ENCODE measurements around the gene KIF1A. TPM values are rescaled to one million over a fixed set of nuclear protein-coding genes. Genes with fewer than 3 reads are reported as not detected.

Gene KIF1A
- polyA plus RNA-seq, 1 experiment = not detected

- no peak for TF ChIP-seq CTCF (IDR thresholded peaks at IDR 0.05; ENCODE audit: low read depth, low read length)
- Histone ChIP-seq H3K4me3 (ENCODE audit: low read depth, low read length) (no peak overlapping the region), H3K27me3 (ENCODE audit: control insufficient read depth, insufficient read depth, low read length) (peaks cover 32% of the 10 kb centered on the region), H3K27ac (ENCODE audit: low read depth, low read length) (no peak overlapping the region), H3K9me3 (ENCODE audit: control insufficient read depth, insufficient read depth, low read length) (no peaks in the 10 kb centered on the region)
- ChIA-PET POLR2A (no interaction called here), CTCF (interaction anchor here (0.7 to 1.1 kb wide), 2 partner anchors 142 to 646 kb away, joined by 3 to 4 read pairs; no protein-coding TSS in a partner anchor)
- DNase-seq (ENCODE audit: low read depth, low spot score) = no peak
These were observed 112.8 kb downstream of the KIF1A start for GRCh38 chr2:240707043-240707756.

- no peak for TF ChIP-seq CTCF (IDR thresholded peaks at IDR 0.05; ENCODE audit: low read depth, low read length)
- peaks cover 30% of the 10 kb centered on the region for H3K27me3 ChIP-seq (ENCODE audit: control insufficient read depth, insufficient read depth, low read length)
- POLR2A ChIA-PET = no interaction called here
- H3K4me3 ChIP-seq (ENCODE audit: low read depth, low read length) = no peak overlapping the region
- no peak for DNase-seq (ENCODE audit: low read depth, low spot score)
- CTCF ChIA-PET = no interaction called here
- no peaks in the 10 kb centered on the region; the same call in 1 of the 2 replicates for H3K9me3 ChIP-seq (ENCODE audit: control insufficient read depth, insufficient read depth, low read length)
- H3K27ac ChIP-seq (ENCODE audit: low read depth, low read length) = no peak overlapping the region
These were observed 114.7 kb downstream of the KIF1A start for GRCh38 chr2:240705204-240705791.

GRCh38 chr2:240704651-240705050, 115.4 kb downstream of the KIF1A start:
- Histone ChIP-seq H3K27ac (ENCODE audit: low read depth, low read length) (no peak overlapping the region), H3K27me3 (ENCODE audit: control insufficient read depth, insufficient read depth, low read length) (peaks cover 30% of the 10 kb centered on the region), H3K4me3 (ENCODE audit: low read depth, low read length) (no peak overlapping the region), H3K9me3 (ENCODE audit: control insufficient read depth, insufficient read depth, low read length) (no peaks in the 10 kb centered on the region; the same call in 1 of the 2 replicates)
- CTCF ChIA-PET = no interaction called here
- DNase-seq (ENCODE audit: low read depth, low spot score) = no peak
- POLR2A ChIA-PET = no interaction called here
- no peak for TF ChIP-seq CTCF (IDR thresholded peaks at IDR 0.05; ENCODE audit: low read depth, low read length)

GRCh38 chr2:240703417-240704341, 116.3 kb downstream of the KIF1A start:
- Histone ChIP-seq H3K4me3 (ENCODE audit: low read depth, low read length) (no peak overlapping the region), H3K27ac (ENCODE audit: low read depth, low read length) (no peak overlapping the region), H3K27me3 (ENCODE audit: control insufficient read depth, insufficient read depth, low read length) (peaks cover 30% of the 10 kb centered on the region), H3K9me3 (ENCODE audit: control insufficient read depth, insufficient read depth, low read length) (no peaks in the 10 kb centered on the region; the same call in 1 of the 2 replicates)
- CTCF ChIA-PET = no interaction called here
- POLR2A ChIA-PET = no interaction called here
- no peak for DNase-seq (ENCODE audit: low read depth, low spot score)
- no peak for TF ChIP-seq CTCF (IDR thresholded peaks at IDR 0.05; ENCODE audit: low read depth, low read length)

Data from AG04450 (cell line).